ENCODE data around the gene TSC2.
"Not testable (repeated sequence)": the region's sequence is repeated elsewhere in the genome, so short reads cannot be mapped to it uniquely, and the experiment has no call there.

Gene TSC2

DNA sequence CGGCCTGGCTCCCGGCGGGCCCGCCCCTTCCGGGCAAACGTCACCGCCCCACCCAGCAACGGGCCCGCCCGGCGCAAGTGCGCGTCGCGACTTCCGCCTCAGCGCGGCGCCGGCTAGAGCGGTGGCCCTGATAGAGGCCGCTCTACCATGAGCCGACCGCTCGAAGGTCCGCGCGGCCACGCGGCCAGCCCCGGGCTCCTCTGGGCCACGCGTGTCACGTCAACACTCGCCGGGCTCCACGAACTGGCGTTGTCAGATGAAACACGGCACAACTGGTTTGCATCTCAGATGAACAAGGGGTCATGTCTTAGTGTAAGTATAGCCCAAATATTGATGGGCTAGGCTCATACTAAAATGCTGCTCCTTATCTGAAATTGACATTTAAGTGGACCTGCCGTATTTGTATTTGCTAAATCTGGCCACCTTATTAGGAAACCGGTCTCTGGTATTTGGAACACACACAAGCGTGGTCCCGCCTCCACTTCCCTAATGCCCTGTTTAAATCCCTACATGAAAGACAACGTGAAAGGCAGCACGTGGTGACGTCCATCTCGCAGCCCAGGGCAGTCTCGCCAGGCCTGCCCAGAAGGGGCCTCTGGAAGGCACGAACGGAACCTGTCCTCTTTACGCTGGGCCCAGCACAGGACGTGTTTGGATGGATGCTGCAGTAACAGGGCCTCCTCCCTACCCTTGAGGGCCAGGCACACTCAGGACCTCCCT, 37.8 kb upstream of the TSC2 start, which contains the start of gene ZNF598:
Gene ZNF598 (minus strand): TSS at position 31 of the 720 bp plus-strand sequence.
- DNase-seq (ENCODE audit: low read depth, low spot score) = peak; percentile 96

- not testable (repeated sequence) for DNase-seq (ENCODE audit: low read depth, low spot score)
These were observed 36.1 kb upstream of the TSC2 start for GRCh38 chr16:2011726-2012125.

GRCh38 chr16:2013527-2013926, 34.3 kb upstream of the TSC2 start:
- DNase-seq (ENCODE audit: low read depth, low spot score) = no peak

GRCh38 chr16:2015117-2015946, 32.5 kb upstream of the TSC2 start:
- no peak for DNase-seq (ENCODE audit: low read depth, low spot score)

- DNase-seq (ENCODE audit: low read depth, low spot score) = no peak
These were observed 31.9 kb upstream of the TSC2 start for GRCh38 chr16:2015947-2016208.

DNA sequence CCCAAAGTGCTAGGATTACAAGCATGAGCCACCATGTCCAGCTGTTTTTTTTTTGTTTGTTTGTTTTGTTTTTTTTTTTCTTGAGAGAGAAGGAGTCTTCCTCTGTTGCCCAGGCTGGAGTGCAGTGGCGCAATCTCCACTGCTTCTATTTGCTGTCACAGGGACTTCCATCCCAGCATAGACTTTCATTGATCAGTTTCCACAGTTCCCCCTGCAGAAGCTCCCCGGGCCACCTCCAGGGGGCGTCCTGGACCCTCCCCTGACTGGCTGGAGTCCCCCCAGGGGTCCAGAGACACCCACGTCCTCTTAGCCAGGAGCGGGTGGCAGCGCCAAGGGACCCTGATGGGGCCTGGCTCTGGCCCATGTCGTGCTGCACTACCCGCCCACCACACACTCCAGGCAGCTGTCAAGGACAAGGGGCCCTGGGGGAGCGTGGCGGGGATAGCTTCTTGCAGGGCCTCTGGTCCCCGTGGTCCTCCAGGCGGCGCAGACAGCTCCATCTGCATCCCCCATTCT, 31.3 kb upstream of the TSC2 start:
- DNase-seq (ENCODE audit: low read depth, low spot score) = no peak

- DNase-seq (ENCODE audit: low read depth, low spot score) = no peak
These were observed 28.3 kb upstream of the TSC2 start, which contains the start of gene NPW for GRCh38 chr16:2019518-2019920. TSS of gene NPW (plus strand) at chr16:2019785.

GRCh38 chr16:2019921-2020831, 27.6 kb upstream of the TSC2 start:
- peak; percentile 53 for DNase-seq (ENCODE audit: low read depth, low spot score)

DNA sequence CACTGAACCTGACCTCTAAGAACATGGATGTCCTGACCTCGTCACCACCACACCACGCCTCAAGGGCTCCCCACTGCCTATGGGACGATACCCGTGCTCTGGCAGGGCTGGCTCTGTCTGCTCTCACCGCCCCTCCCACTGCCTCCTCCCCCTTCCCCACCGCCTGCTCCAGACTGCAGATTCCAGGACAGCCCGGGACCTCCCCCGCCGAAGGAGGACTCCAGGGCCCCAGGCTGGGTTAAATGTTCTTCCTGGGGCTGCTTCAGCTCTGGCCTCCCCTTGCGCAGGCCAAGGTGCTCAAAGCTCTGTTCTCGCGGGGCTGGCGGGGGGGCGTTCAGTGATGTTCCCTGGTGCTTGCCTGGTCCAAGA, 25.1 kb upstream of the TSC2 start:
- DNase-seq (ENCODE audit: low read depth, low spot score) = no peak

DNA sequence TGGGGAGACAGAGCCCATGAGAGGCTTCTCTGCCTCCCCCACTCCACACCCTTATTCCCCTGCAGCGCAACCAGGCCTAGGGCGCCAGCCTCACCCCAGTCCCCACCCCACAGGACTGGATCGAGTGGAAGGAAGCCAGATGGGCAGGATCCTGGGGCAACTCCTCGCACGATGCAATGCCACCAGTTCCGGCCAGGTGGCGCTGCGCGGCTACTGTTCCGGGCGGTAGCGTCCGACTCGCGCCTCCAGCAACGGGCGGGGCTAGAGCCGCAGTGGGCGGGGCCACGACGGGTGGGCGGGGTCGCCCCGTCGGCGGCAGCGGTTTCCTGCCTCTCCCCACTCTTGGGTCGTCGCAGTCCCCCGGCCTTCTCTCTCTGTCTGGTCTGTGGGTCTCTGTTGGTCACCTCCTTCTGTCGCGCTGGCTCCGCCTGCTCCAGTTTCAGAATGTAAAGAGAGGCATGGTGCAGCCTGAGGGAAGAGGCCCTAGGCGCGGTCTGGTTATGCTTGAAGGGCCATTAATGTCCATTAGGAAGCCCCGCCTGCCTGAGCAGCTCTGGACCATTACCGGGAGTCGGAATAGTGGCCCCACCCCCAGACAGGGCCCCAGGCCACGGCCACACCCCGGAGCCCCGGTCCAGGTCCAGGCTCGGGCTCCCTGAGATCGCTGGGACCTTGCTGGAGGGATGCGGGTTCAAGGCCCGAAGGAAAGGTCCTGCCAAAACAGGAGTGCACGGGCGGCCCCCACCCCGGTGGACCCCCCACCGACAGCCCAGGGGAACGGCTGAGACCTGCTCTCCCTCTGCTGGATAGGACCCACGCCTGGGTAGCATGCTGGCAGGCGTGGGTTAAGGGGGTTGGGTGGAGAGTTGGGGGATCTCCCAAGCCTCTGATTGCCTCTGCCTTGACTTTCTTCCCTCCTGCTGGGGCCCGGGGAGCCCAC, 24.4 kb upstream of the TSC2 start:
- DNase-seq (ENCODE audit: low read depth, low spot score) = peak; percentile 96

- DNase-seq (ENCODE audit: low read depth, low spot score) = no peak
These were observed 23.8 kb upstream of the TSC2 start for GRCh38 chr16:2024032-2024420.

- no peak for DNase-seq (ENCODE audit: low read depth, low spot score)
These were observed 22.5 kb upstream of the TSC2 start for GRCh38 chr16:2025251-2025650.

- DNase-seq (ENCODE audit: low read depth, low spot score) = no peak
These were observed 21.8 kb upstream of the TSC2 start for GRCh38 chr16:2025878-2026460.

GRCh38 chr16:2026461-2027023, 21.2 kb upstream of the TSC2 start, which contains the start of gene NHERF2:
TSS of gene NHERF2 (plus strand) at chr16:2026902. CDS start at chr16:2027006, 104 bp downstream.
- peak; percentile 69 for DNase-seq (ENCODE audit: low read depth, low spot score)

DNA sequence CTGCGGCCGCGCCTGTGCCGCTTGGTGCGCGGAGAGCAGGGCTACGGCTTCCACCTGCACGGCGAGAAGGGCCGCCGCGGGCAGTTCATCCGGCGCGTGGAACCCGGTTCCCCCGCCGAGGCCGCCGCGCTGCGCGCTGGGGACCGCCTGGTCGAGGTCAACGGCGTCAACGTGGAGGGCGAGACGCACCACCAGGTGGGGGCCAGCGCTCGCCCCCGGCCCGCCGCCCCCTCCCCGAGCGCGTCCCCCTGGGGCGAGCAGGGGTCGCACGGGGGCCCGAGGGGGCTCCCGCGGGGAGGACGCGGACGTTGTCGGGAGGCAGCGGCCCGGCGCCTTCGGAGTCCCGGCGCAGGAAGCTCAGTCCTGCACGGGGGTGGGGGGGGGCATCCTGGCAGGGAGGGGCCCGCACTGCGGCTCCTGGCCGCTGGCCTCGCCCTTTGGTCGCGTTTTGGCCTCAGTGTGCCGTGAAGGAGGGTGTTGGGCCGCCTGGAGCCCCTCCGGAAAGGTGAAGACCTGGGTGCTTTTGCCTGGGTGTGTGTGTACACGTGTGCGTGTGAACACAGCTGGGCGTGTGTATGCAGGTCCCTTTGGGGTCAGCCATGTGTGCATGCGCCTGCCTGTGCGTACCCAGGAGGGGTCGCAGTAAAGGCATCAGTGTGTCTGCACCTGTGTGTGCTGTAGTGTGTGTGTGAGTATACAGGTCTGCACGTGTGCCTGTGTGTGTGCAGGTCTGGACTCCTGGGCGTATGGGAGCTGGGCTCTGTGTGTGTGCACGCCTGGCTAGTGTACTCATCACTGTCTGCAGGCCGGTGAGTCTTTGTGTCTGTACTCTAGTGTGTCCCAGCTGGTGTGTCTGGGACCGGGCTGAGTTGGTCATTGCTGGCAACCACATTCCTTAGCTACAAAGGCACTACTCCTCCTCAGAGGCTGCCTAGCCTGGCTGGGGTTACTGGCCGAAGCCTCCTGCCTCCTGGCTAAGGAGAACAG, 20.5 kb upstream of the TSC2 start:
- peak; percentile 51 for DNase-seq (ENCODE audit: low read depth, low spot score)

- DNase-seq (ENCODE audit: low read depth, low spot score) = no peak
These were observed 19.6 kb upstream of the TSC2 start for GRCh38 chr16:2028146-2028545.

DNA sequence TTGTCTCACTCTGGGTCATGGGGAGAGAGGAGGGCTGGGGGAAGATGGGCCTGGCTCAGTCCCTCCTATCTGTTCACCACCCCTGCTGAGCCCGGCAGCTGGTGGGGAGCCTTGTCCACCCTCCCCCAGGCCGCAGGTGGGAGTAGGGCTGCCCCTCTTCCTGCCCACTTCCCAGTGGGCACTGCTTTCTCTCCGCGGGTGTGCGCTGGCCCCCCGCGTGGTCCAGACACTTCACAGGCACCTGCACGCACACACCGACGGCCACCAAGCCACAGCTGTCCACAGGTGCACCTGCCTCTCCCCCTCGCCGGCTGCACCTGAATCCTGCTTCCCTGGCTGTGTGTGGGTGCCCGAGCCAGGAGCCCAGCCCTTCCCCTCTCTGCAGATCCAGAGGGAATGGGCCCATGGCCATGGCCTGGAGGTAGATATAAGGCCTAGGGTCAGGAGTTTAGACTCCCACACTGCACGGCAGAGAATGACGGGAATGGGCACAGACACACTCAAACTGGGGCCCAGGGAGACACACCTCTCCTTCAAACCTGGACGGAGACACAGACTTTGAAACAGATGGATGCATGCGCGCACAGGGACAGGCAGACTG, 19.1 kb upstream of the TSC2 start:
- DNase-seq (ENCODE audit: low read depth, low spot score) = no peak

DNA sequence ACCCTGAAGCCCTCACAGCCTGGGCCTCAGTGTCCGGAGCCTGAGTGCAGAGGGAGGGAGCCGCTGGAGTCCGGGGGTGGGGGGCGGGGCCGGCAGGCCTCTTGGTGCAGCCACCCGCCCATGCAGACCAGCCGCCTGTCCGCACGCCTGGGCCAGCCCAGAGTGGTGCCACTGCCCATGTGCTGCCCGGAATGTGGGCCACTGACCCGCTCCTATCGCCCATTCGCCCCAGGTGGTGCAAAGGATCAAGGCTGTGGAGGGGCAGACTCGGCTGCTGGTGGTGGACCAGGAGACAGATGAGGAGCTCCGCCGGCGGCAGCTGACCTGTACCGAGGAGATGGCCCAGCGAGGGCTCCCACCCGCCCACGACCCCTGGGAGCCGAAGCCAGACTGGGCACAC, 18.4 kb upstream of the TSC2 start:
- no peak for DNase-seq (ENCODE audit: low read depth, low spot score)

Data from astrocyte of the hippocampus (primary cell).